GM18526 (cell line): ENCODE data around the gene ZNF341.

Source experiments
- POLR2A ChIP-seq: IDR thresholded peaks from 3 replicates; pipeline ENCODE4 v1.6.1; 2011; ENCODE audit not compliant: insufficient read length; ENCODE audit errors: extremely low read depth

The ZNF341 gene

GRCh38 chr20:33744181-33744580 is 12.4 kb downstream of the ZNF341 start:
- no peak for TF ChIP-seq POLR2A

- no peak for TF ChIP-seq POLR2A
Observed at GRCh38 chr20:33744773-33745385, 13.1 kb downstream of the ZNF341 start.

- no peak for TF ChIP-seq POLR2A
Observed at GRCh38 chr20:33746325-33746998, 14.7 kb downstream of the ZNF341 start.

GRCh38 chr20:33751775-33752174 is 20.0 kb downstream of the ZNF341 start:
- TF ChIP-seq POLR2A: no peak

- no peak for TF ChIP-seq POLR2A
Observed at GRCh38 chr20:33753143-33753542, 21.3 kb downstream of the ZNF341 start.

GRCh38 chr20:33753763-33754162 is 22.0 kb downstream of the ZNF341 start:
- TF ChIP-seq POLR2A: no peak

GRCh38 chr20:33757046-33757445 is 25.2 kb downstream of the ZNF341 start:
- no peak for TF ChIP-seq POLR2A

- TF ChIP-seq POLR2A: no peak
Observed at GRCh38 chr20:33757458-33757857, 25.7 kb downstream of the ZNF341 start.

- no peak for TF ChIP-seq POLR2A
Observed at GRCh38 chr20:33761698-33762250, 30.0 kb downstream of the ZNF341 start.

GRCh38 chr20:33765099-33765498 is 33.3 kb downstream of the ZNF341 start:
- no peak for TF ChIP-seq POLR2A

GRCh38 chr20:33765592-33765991 is 33.8 kb downstream of the ZNF341 start:
- TF ChIP-seq POLR2A: no peak

GRCh38 chr20:33766686-33767085 is 34.9 kb downstream of the ZNF341 start:
- no peak for TF ChIP-seq POLR2A

- TF ChIP-seq POLR2A: no peak
Observed at GRCh38 chr20:33767777-33768138, 36.0 kb downstream of the ZNF341 start.

GRCh38 chr20:33769043-33769442 is 37.2 kb downstream of the ZNF341 start:
- TF ChIP-seq POLR2A: no peak

- no peak for TF ChIP-seq POLR2A
Observed at GRCh38 chr20:33770005-33770404, 38.2 kb downstream of the ZNF341 start.

- no peak for TF ChIP-seq POLR2A
Observed at GRCh38 chr20:33771938-33772337, 40.1 kb downstream of the ZNF341 start.

- no peak for TF ChIP-seq POLR2A
Observed at GRCh38 chr20:33772439-33772838, 40.6 kb downstream of the ZNF341 start.
